Fibroblast of mammary gland (primary cell): ENCODE data around the gene ABHD4.

ENCODE experiments used
- DNase-seq: peaks from one replicate; pipeline ENCODE4 v3.0.0-alpha.2; 2010; ENCODE audit warnings: low read depth
- H3K4me3 ChIP-seq: 2 replicates; pipeline ENCODE4 v1.5.1; 2011; ENCODE audit warnings: low read depth, mild to moderate bottlenecking, low read length, moderate library complexity; ENCODE audit not compliant: control insufficient read depth
- CTCF ChIP-seq: conservative IDR thresholded peaks from 2 replicates; pipeline ENCODE4 v1.5.1; 2011; ENCODE audit warnings: low read depth, low read length, inconsistent platforms; ENCODE audit not compliant: control insufficient read depth, insufficient read depth

ABHD4 gene

GRCh38 chr14:22557846-22558220, 40.3 kb upstream of the ABHD4 start:
- no peak for TF ChIP-seq CTCF
- H3K4me3 ChIP-seq = no peak overlapping the region
- DNase-seq = no peak

GRCh38 chr14:22558221-22558913, 39.7 kb upstream of the ABHD4 start:
- DNase-seq = no peak
- no peak for TF ChIP-seq CTCF
- H3K4me3 ChIP-seq = no peak overlapping the region

GRCh38 chr14:22559041-22559440, 39.1 kb upstream of the ABHD4 start:
- no peak for DNase-seq
- no peak for TF ChIP-seq CTCF
- H3K4me3 ChIP-seq = no peak overlapping the region

GRCh38 chr14:22560662-22561365, 37.3 kb upstream of the ABHD4 start:
- no peak for TF ChIP-seq CTCF
- no peak overlapping the region for H3K4me3 ChIP-seq
- no peak for DNase-seq

GRCh38 chr14:22561366-22561660, 36.8 kb upstream of the ABHD4 start:
- TF ChIP-seq CTCF = no peak
- H3K4me3 ChIP-seq = no peak overlapping the region
- no peak for DNase-seq

- no peak for DNase-seq
- no peak for TF ChIP-seq CTCF
- no peak overlapping the region for H3K4me3 ChIP-seq
Measured at GRCh38 chr14:22561661-22562579, 36.2 kb upstream of the ABHD4 start.
